ENCODE data around the gene CYTH2. TPM values are rescaled to one million over a fixed set of nuclear protein-coding genes. Genes with fewer than 3 reads are reported as not detected.

CYTH2 gene
- total RNA-seq, 4 donors from 2014 or later = 40.1 to 50.7 (median 48.4) TPM

GRCh38 chr19:48498595-48499311, 29.6 kb downstream of the CYTH2 start:
- H3K27me3 ChIP-seq = peaks cover 0 to 61% (median 50%) of the 10 kb centered on the region in 4 donors
- H3K4me3 ChIP-seq = peak overlapping the region in 2 of 4 donors; percentile 18 to 32
- intact Hi-C loops (cut with DNase I) = no loop called here
- peaks cover 8 to 59% (median 46%) of the 10 kb centered on the region in 4 donors for H3K4me1 ChIP-seq
- WGBS = 64% methylated on average over 5 of the region's 59 CpGs
- DNase-seq (ENCODE audit: extremely low spot score) = no peak
- H3K9me3 ChIP-seq = no peaks in the 10 kb centered on the region
- no peak for TF ChIP-seq EP300 (IDR thresholded peaks at IDR 0.05)
- TF ChIP-seq POLR2A (IDR thresholded peaks at IDR 0.05; ENCODE audit: low read depth) = no peak
- TF ChIP-seq CTCF (IDR thresholded peaks at IDR 0.05) = no peak
- TF ChIP-seq POLR2AphosphoS5 (IDR thresholded peaks at IDR 0.05) = no peak
- no peak overlapping the region for H3K27ac ChIP-seq (replicated peaks in 1 of 4)
- H3K36me3 ChIP-seq = no peaks in the 10 kb centered on the region

DNA sequence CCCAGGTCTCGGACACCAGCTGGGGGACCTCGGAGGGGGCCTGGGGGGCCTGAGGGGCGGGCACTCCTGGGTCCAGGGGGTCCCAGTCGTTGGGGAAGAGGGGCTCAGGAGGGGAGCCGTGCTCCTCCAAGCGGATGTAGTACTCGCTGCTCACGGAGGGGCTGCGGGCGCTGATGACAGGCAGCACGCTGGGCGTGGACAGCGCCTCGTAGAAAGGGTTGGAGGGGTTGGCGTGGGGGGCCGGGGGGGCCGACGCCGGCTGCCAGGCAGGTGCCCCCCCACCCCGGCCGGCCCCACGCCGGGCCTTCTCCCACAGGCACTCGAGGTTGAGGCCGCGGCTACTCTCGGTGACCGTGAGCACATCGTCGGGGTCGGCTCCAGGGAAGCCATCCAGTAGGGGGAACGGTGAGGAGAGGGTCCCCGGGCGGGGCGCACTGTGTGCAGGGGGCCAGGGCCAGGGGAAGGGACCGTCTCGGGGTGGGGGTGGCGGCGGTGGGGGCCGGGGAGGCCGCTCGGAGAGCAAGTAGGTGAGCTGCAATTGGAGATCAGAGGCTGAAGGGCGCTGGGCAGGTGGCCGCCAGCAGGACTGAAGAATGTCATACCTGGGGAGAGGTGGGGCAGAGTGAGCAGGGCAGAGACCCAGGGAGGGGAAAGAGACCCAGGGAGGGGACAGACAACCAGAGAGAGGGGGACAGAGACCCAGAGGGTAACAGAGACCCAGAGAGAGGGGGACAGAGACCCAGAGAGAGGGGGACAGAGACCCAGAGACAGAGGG, 30.3 kb downstream of the CYTH2 start:
- H3K27ac ChIP-seq (replicated peaks in 1 of 4) = no peak overlapping the region
- 66% methylated on average over 31 of the region's 44 CpGs for WGBS
- H3K4me1 ChIP-seq = peaks cover 4 to 52% (median 39%) of the 10 kb centered on the region in 4 donors
- peak overlapping the region in 1 of 4 donors; percentile 32 for H3K4me3 ChIP-seq
- no peaks in the 10 kb centered on the region for H3K36me3 ChIP-seq
- intact Hi-C loops (cut with DNase I) = no loop called here
- H3K27me3 ChIP-seq = peaks cover 0 to 61% (median 50%) of the 10 kb centered on the region in 4 donors
- H3K9me3 ChIP-seq = no peaks in the 10 kb centered on the region
- DNase-seq (ENCODE audit: extremely low spot score) = no peak
- TF ChIP-seq POLR2AphosphoS5 (IDR thresholded peaks at IDR 0.05) = no peak

GRCh38 chr19:48500830-48501493, 31.8 kb downstream of the CYTH2 start:
- intact Hi-C loops (cut with DNase I) = no loop called here
- DNase-seq (ENCODE audit: extremely low spot score) = no peak
- Histone ChIP-seq H3K36me3 (no peaks in the 10 kb centered on the region), H3K9me3 (no peaks in the 10 kb centered on the region), H3K27ac (replicated peaks in 1 of 4) (no peak overlapping the region), H3K27me3 (peaks cover 0 to 61% (median 50%) of the 10 kb centered on the region in 4 donors), H3K4me1 (peaks cover 0 to 39% (median 30%) of the 10 kb centered on the region in 4 donors), H3K4me3 (no peak overlapping the region)
- WGBS = 63% methylated on average over 4 of the region's 32 CpGs
- TF ChIP-seq POLR2AphosphoS5 (IDR thresholded peaks at IDR 0.05) (no peak), CTCF (IDR thresholded peaks at IDR 0.05) (no peak), POLR2A (IDR thresholded peaks at IDR 0.05; ENCODE audit: low read depth) (no peak), EP300 (IDR thresholded peaks at IDR 0.05) (no peak)

- Histone ChIP-seq H3K9me3 (no peaks in the 10 kb centered on the region), H3K27ac (replicated peaks in 1 of 4) (no peak overlapping the region), H3K27me3 (peaks cover 0 to 61% (median 50%) of the 10 kb centered on the region in 4 donors), H3K36me3 (no peaks in the 10 kb centered on the region), H3K4me1 (peaks cover 0 to 38% (median 30%) of the 10 kb centered on the region in 4 donors), H3K4me3 (no peak overlapping the region)
- DNase-seq (ENCODE audit: extremely low spot score) = no peak
- WGBS = 8% methylated on average over 14 of the region's 20 CpGs
- intact Hi-C loops (cut with DNase I) = no loop called here
- TF ChIP-seq POLR2A (IDR thresholded peaks at IDR 0.05; ENCODE audit: low read depth) = no peak
- TF ChIP-seq POLR2AphosphoS5 (IDR thresholded peaks at IDR 0.05) = no peak
- TF ChIP-seq CTCF (IDR thresholded peaks at IDR 0.05) = no peak
- TF ChIP-seq EP300 (IDR thresholded peaks at IDR 0.05) = no peak
Measured at GRCh38 chr19:48501494-48502349, 32.6 kb downstream of the CYTH2 start.
